Glutamatergic neuron (in vitro differentiated cells): ENCODE measurements around the gene TP53BP2. TPM values are rescaled to one million over a fixed set of nuclear protein-coding genes. Genes with fewer than 3 reads are reported as not detected.
"Not testable (repeated sequence)": the region's sequence is repeated elsewhere in the genome, so short reads cannot be mapped to it uniquely, and the experiment has no call there.

ENCODE experiments used
- DNase-seq: peaks from one replicate; pipeline ENCODE4 v3.0.0; 2022
- H3K27ac Mint-ChIP-seq: one replicate; pipeline ENCODE4 v1.8.0; 2020; ENCODE audit warnings: mild to moderate bottlenecking, mixed read lengths, inconsistent platforms; ENCODE audit not compliant: unreplicated experiment
- H3K27me3 Mint-ChIP-seq: one replicate; pipeline ENCODE4 v1.8.0; 2020; ENCODE audit warnings: mild to moderate bottlenecking, moderate library complexity, mixed read lengths, inconsistent platforms; ENCODE audit not compliant: unreplicated experiment
- H3K36me3 Mint-ChIP-seq: one replicate; pipeline ENCODE4 v1.8.0; 2020; ENCODE audit warnings: mild to moderate bottlenecking, mixed read lengths, inconsistent platforms; ENCODE audit not compliant: unreplicated experiment
- H3K4me1 Mint-ChIP-seq: one replicate; pipeline ENCODE4 v1.8.0; 2020; ENCODE audit warnings: mild to moderate bottlenecking, low read depth, mixed read lengths, inconsistent platforms; ENCODE audit not compliant: unreplicated experiment
- H3K4me3 Mint-ChIP-seq: one replicate; pipeline ENCODE4 v1.8.0; 2020; ENCODE audit warnings: mild to moderate bottlenecking, mixed read lengths, inconsistent platforms; ENCODE audit not compliant: unreplicated experiment
- H3K9me3 Mint-ChIP-seq: one replicate; pipeline ENCODE4 v1.8.0; 2020; ENCODE audit warnings: mild to moderate bottlenecking, moderate library complexity, mixed read lengths, inconsistent platforms; ENCODE audit not compliant: unreplicated experiment
- CTCF ChIP-seq: fragments of 200-600 bp; sonication (generic); IDR thresholded peaks from one replicate; pipeline ENCODE4 v1.5.0; 2021; ENCODE audit not compliant: partially characterized antibody, unreplicated experiment
- total RNA-seq: library from RNA; stranded (reverse); fragmentation: NEBNext Ultra II Directional; extraction: Animal tissue kit (Norgen Biotek cat#: 25700); gene quantifications from one replicate; pipeline ENCODE4 v1.2.1, GENCODE V29; 2021; ENCODE audit not compliant: unreplicated experiment

Gene TP53BP2
- total RNA-seq, 1 donor from 2014 or later, result 50.7 TPM

GRCh38 chr1:223870617-223871574 is 25.1 kb upstream of the TP53BP2 start:
- no peaks in the 10 kb centered on the region for H3K27me3 Mint-ChIP-seq
- peaks cover 2% of the 10 kb centered on the region for H3K9me3 Mint-ChIP-seq
- no peak overlapping the region for H3K4me3 Mint-ChIP-seq
- no peaks in the 10 kb centered on the region for H3K4me1 Mint-ChIP-seq
- H3K36me3 Mint-ChIP-seq, result no peaks in the 10 kb centered on the region
- no peak for DNase-seq
- no peak for TF ChIP-seq CTCF
- no peak overlapping the region for H3K27ac Mint-ChIP-seq

DNA sequence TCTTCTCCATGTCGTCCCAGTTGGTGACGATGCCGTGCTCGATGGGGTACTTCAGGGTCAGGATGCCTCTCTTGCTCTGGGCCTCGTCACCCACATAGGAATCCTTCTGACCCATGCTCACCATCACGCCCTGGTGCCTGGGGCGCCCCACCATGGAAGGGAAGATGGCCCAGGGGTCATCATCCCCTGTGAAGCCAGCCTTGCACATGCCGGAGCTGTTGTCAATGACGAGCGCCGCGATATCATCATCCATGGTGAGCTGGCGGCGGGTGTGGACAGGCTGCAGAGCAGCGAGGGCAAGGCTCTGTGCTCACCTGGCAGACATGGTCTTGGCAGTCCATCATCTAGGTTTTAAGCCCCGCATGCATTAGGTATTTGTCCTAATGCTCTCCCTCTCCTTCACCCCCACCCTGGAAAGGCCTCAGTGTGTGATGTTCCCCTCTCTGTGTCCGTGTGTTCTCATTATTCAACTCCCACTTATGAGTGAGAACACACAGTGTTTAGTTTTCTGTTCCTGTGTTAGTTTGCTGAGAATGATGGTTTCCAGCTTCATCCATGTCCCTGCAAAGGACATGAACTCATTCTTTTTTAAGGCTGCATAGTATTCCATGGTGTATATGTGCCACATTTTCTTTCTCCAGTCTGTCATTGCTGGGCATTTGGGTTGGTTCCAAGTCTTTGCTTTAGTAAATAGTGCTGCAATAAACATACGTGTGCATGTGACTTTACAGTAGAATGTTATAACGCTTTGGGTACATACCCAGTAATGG is 19.0 kb upstream of the TP53BP2 start:
- DNase-seq, H3K4me3 Mint-ChIP-seq, H3K9me3 Mint-ChIP-seq, H3K4me1 Mint-ChIP-seq, H3K36me3 Mint-ChIP-seq, H3K27me3 Mint-ChIP-seq, H3K27ac Mint-ChIP-seq: not testable (repeated sequence)

GRCh38 chr1:223864084-223864483 is 18.3 kb upstream of the TP53BP2 start:
- peaks cover 3% of the 10 kb centered on the region for H3K4me1 Mint-ChIP-seq
- peaks cover 2% of the 10 kb centered on the region for H3K27me3 Mint-ChIP-seq
- H3K27ac Mint-ChIP-seq, result no peak overlapping the region
- H3K9me3 Mint-ChIP-seq, result peaks cover 4% of the 10 kb centered on the region
- no peak overlapping the region for H3K4me3 Mint-ChIP-seq
- H3K36me3 Mint-ChIP-seq, result no peaks in the 10 kb centered on the region
- DNase-seq, result no peak
- no peak for TF ChIP-seq CTCF

DNA sequence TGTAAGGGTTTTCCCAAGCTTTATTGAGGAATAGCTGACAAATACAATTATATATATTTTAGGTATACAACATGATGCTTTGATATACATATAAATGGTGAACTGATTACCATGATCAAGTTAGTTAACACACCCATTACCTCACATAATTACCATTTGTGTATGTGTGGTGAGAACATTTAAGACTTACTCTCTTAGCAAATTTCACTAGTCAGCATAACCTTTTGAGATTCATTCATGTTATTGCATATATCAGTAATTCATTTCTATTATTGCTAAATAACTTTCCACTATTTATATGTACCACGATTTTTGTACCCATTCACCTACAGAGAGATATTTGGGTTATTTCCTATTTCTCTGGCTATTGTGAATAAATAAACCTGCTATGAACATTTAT is 16.2 kb upstream of the TP53BP2 start:
- no peak overlapping the region for H3K4me3 Mint-ChIP-seq
- H3K4me1 Mint-ChIP-seq, result peaks cover 3% of the 10 kb centered on the region
- H3K27me3 Mint-ChIP-seq, result peaks cover 2% of the 10 kb centered on the region
- H3K36me3 Mint-ChIP-seq, result no peaks in the 10 kb centered on the region
- H3K27ac Mint-ChIP-seq, result no peak overlapping the region
- peaks cover 4% of the 10 kb centered on the region for H3K9me3 Mint-ChIP-seq
- no peak for TF ChIP-seq CTCF
- no peak for DNase-seq

- no peaks in the 10 kb centered on the region for H3K36me3 Mint-ChIP-seq
- H3K4me3 Mint-ChIP-seq, result no peak overlapping the region
These were observed 14.4 kb upstream of the TP53BP2 start for GRCh38 chr1:223860051-223860622.

More at GRCh38 chr1:223860051-223860622, 14.4 kb upstream of the TP53BP2 start:
- Mint-ChIP-seq H3K4me1 (peaks cover 3% of the 10 kb centered on the region), H3K27ac (no peak overlapping the region), H3K27me3 (peaks cover 2% of the 10 kb centered on the region), H3K9me3 (no peaks in the 10 kb centered on the region)
- DNase-seq, result no peak
- TF ChIP-seq CTCF, result no peak
